Measurements from ENCODE around the gene SLC26A8.

DNA sequence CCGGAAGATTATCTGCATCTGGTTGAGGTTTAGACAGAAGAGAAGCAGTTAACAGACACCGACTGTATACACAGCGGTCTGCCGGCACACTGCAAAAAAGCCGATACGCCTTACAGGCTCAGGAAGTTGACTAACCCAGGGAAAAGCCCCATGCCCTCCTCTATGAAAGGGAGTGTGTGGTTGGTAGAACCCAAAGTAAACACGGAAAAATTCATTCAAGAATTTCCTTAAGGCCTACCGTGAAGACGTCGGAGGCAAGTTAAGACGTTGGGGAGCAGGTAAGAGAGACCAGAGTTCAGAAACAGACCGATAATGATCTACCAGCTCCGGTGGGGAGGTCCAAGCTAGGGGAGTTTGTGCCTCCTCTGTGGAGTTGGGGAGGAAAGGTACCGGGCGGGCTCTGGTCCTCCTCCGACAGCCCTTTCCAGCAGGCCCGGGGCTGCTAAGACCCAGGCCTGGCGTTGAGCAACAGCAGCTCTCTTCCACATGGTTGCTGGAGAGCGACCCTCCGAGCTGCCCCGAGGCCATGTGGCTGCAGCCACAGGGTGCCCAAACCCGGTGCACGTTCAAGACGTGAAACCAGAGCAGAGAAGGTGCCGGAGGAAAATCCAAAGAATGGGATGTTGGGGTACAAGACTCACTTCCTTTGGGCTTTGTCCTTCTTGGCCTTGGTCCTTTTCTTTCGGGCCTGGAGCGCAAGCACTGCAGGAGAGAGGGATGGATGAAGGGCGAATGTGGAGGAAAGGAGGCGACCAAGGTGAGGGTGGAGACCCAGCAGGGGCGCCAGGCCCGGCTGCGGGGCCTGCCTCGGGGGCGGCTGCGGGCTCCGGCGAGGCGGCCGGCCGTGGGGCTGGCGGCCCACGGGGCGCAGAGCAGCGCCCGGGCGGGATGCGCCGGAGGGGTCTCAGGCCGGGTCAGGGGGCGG, 104.4 kb downstream of the SLC26A8 start:
- TF ChIP-seq, protein P1, sequence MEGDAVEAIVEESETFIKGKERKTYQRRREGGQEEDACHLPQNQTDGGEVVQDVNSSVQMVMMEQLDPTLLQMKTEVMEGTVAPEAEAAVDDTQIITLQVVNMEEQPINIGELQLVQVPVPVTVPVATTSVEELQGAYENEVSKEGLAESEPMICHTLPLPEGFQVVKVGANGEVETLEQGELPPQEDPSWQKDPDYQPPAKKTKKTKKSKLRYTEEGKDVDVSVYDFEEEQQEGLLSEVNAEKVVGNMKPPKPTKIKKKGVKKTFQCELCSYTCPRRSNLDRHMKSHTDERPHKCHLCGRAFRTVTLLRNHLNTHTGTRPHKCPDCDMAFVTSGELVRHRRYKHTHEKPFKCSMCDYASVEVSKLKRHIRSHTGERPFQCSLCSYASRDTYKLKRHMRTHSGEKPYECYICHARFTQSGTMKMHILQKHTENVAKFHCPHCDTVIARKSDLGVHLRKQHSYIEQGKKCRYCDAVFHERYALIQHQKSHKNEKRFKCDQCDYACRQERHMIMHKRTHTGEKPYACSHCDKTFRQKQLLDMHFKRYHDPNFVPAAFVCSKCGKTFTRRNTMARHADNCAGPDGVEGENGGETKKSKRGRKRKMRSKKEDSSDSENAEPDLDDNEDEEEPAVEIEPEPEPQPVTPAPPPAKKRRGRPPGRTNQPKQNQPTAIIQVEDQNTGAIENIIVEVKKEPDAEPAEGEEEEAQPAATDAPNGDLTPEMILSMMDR (IDR thresholded peaks at IDR 0.05) = no peak
- no peak for TF ChIP-seq POLR2A (IDR thresholded peaks at IDR 0.05)
